GM23338 (cell line): ENCODE results near the gene ZCCHC14.
"Not testable (repeated sequence)": the region's sequence is repeated elsewhere in the genome, so short reads cannot be mapped to it uniquely, and the experiment has no call there.

ENCODE experiments used
- CREB1 ChIP-seq: fragments of 250-450 bp; sonication (Bioruptor Pico); IDR thresholded peaks from 2 replicates; pipeline ENCODE4 v1.5.0; 2020; ENCODE audit warnings: low read depth, mild to moderate bottlenecking, moderate library complexity
- CTCF ChIP-seq, 2 experiments: fragments of 200-600 bp in 1 of 2; sonication (generic) in 1 of 2; conservative IDR thresholded peaks; 2 replicates each; pipeline versions ENCODE4 v1.5.1 to v1.6.1; 2016 to 2017; ENCODE audit warnings: antibody characterized with exemption in 2 of 2, low read depth in 2 of 2, mild to moderate bottlenecking in 2 of 2, moderate library complexity in 1 of 2
- ETS1 ChIP-seq: IDR thresholded peaks from 2 replicates; pipeline ENCODE4 v1.6.1; 2016; ENCODE audit warnings: antibody characterized with exemption
- EZH2 ChIP-seq: fragments of 200-600 bp; sonication (generic); IDR thresholded peaks from one replicate; pipeline ENCODE4 v1.8.0; 2017; ENCODE audit warnings: antibody characterized with exemption, mild to moderate bottlenecking, low read depth; ENCODE audit not compliant: unreplicated experiment
- EZH2phosphoT487 ChIP-seq: fragments of 200-600 bp; sonication (generic); IDR thresholded peaks from one replicate; pipeline ENCODE4 v1.8.1; 2018; ENCODE audit warnings: antibody characterized with exemption; ENCODE audit not compliant: unreplicated experiment
- JUNB ChIP-seq: IDR thresholded peaks from one replicate; pipeline ENCODE4 v1.6.1; 2016; ENCODE audit warnings: antibody characterized with exemption; ENCODE audit not compliant: unreplicated experiment
- NANOG ChIP-seq: IDR thresholded peaks from 2 replicates; pipeline ENCODE4 v1.6.1; 2016; ENCODE audit warnings: antibody characterized with exemption, borderline replicate concordance
- POLR2AphosphoS5 ChIP-seq: IDR thresholded peaks from 2 replicates; pipeline ENCODE4 v1.6.1; 2016; ENCODE audit warnings: antibody characterized with exemption, low read depth
- REST ChIP-seq: IDR thresholded peaks from one replicate; pipeline ENCODE4 v1.6.1; 2018; ENCODE audit warnings: antibody characterized with exemption; ENCODE audit not compliant: unreplicated experiment
- STAT1 ChIP-seq: IDR thresholded peaks from one replicate; pipeline ENCODE4 v1.6.1; 2016; ENCODE audit warnings: antibody characterized with exemption; ENCODE audit not compliant: unreplicated experiment
- ZNF114 ChIP-seq: fragments of 250-450 bp; sonication (Bioruptor Pico); IDR thresholded peaks from 2 replicates; pipeline ENCODE4 v1.5.0; 2020; ENCODE audit warnings: mild to moderate bottlenecking, moderate library complexity
- ZNF331 ChIP-seq: fragments of 250-450 bp; sonication (Bioruptor Pico); IDR thresholded peaks from 2 replicates; pipeline ENCODE4 v1.5.0; 2020; ENCODE audit warnings: low read depth, mild to moderate bottlenecking, moderate library complexity
- ZNF462 ChIP-seq: fragments of 250-450 bp; sonication (Bioruptor Pico); IDR thresholded peaks from 2 replicates; pipeline ENCODE4 v1.5.0; 2020; ENCODE audit warnings: mild to moderate bottlenecking, moderate library complexity

GRCh38 chr16:87518430-87519051 lies 25.7 kb upstream of the ZCCHC14 start:
- TF ChIP-seq CTCF (conservative IDR thresholded peaks at IDR 0.05; ENCODE audit: low read depth in 2 of 2); EZH2; EZH2phosphoT487; ZNF114 (CRISPR knock-in tag); CREB1 (CRISPR knock-in tag); POLR2AphosphoS5; JUNB; REST; ETS1; NANOG; STAT1; ZNF331 (CRISPR knock-in tag); ZNF462 (CRISPR knock-in tag): not testable (repeated sequence)
